Measurements from ENCODE around the gene VIT. TPM values are rescaled to one million over a fixed set of nuclear protein-coding genes. Genes with fewer than 3 reads are reported as not detected.

The VIT gene
- total RNA-seq, 1 experiment from 2014 or later, result not detected

GRCh38 chr2:36785179-36785795 is 88.8 kb downstream of the VIT start:
- peak; percentile 83 for ATAC-seq

GRCh38 chr2:36789181-36789804 is 92.8 kb downstream of the VIT start:
- Histone ChIP-seq H2AFZ (ENCODE audit: low read length) (no peak overlapping the region), H3K9ac (ENCODE audit: low read length) (no peak overlapping the region), H3K36me3 (ENCODE audit: low read depth, low read length) (no peaks in the 10 kb centered on the region), H3K27me3 (ENCODE audit: low read length) (peaks cover 37% of the 10 kb centered on the region), H3K27ac (ENCODE audit: low read length) (no peak overlapping the region), H3K79me2 (ENCODE audit: low read length) (no peaks in the 10 kb centered on the region), H3K9me2 (replicated peaks; ENCODE audit: low read length) (no peaks in the 10 kb centered on the region), H3K4me1 (ENCODE audit: insufficient read depth, low read length) (no peaks in the 10 kb centered on the region), H4K20me1 (ENCODE audit: low read length) (no peaks in the 10 kb centered on the region), H3K4me2 (ENCODE audit: low read length) (no peak overlapping the region), H3K4me3 (ENCODE audit: low read length) (no peak overlapping the region), H3F3A (ENCODE audit: low read length, unreplicated experiment) (no peaks in the 10 kb centered on the region), H3K9me3 (ENCODE audit: low read length) (no peaks in the 10 kb centered on the region)
- DNase-seq (no peak), ATAC-seq (no peak)
- ChIA-PET CTCF (no interaction called here), POLR2A (ENCODE audit: unreplicated experiment) (no interaction called here)
- intact Hi-C loops (cut with micrococcal nuclease), result loop anchor here (5.0 to 10.0 kb wide), 3 partner anchors 114 to 917 kb away; no protein-coding TSS in a partner anchor
- no TSS peak for BruUV-seq (replicated peaks)
- no peak for TF ChIP-seq EZH2 (IDR thresholded peaks at IDR 0.05; ENCODE audit: low read length, unreplicated experiment)
- TF ChIP-seq EZH2phosphoT487 (IDR thresholded peaks at IDR 0.05; ENCODE audit: borderline replicate concordance, low read length), result no peak
- TF ChIP-seq CTCF (conservative IDR thresholded peaks at IDR 0.05; ENCODE audit: low read depth, low read length), result no peak

More at GRCh38 chr2:36785179-36785795, 88.8 kb downstream of the VIT start:
- TF ChIP-seq EZH2 (IDR thresholded peaks at IDR 0.05; ENCODE audit: low read length, unreplicated experiment) (no peak), CTCF (conservative IDR thresholded peaks at IDR 0.05; ENCODE audit: low read depth, low read length) (peak; percentile 95)
- H3K9me2 ChIP-seq (replicated peaks; ENCODE audit: low read length), result no peaks in the 10 kb centered on the region
- peak; percentile 84 for DNase-seq
- no peak overlapping the region for H3K4me3 ChIP-seq (ENCODE audit: low read length)
- intact Hi-C loops (cut with micrococcal nuclease), result loop anchor here (5.0 to 10.0 kb wide), 3 partner anchors 110 to 913 kb away; no protein-coding TSS in a partner anchor
- no peaks in the 10 kb centered on the region for H4K20me1 ChIP-seq (ENCODE audit: low read length)
- H3K4me1 ChIP-seq (ENCODE audit: insufficient read depth, low read length), result no peaks in the 10 kb centered on the region
- H3K79me2 ChIP-seq (ENCODE audit: low read length), result no peaks in the 10 kb centered on the region
- ChIA-PET CTCF (interaction anchor here (0.6 to 1.0 kb wide), 7 partner anchors 29 to 433 kb away, joined by 3 to 4 read pairs (median 3); no protein-coding TSS in a partner anchor), POLR2A (ENCODE audit: unreplicated experiment) (interaction anchor here (0.6 kb wide), 1 partner anchor 182 kb away, joined by 5 read pairs; no protein-coding TSS in a partner anchor)
- H3K27ac ChIP-seq (ENCODE audit: low read length), result no peak overlapping the region
- no peaks in the 10 kb centered on the region for H3F3A ChIP-seq (ENCODE audit: low read length, unreplicated experiment)
- no peak overlapping the region for H3K9ac ChIP-seq (ENCODE audit: low read length)
- H2AFZ ChIP-seq (ENCODE audit: low read length), result 0 out of 2 replicates have a peak overlapping the region, but pooled peaks have one; percentile 6
- no peaks in the 10 kb centered on the region for H3K9me3 ChIP-seq (ENCODE audit: low read length)
- no peak overlapping the region; the same call in 1 of the 2 replicates for H3K4me2 ChIP-seq (ENCODE audit: low read length)
- no peaks in the 10 kb centered on the region for H3K36me3 ChIP-seq (ENCODE audit: low read depth, low read length)
- no TSS peak for BruUV-seq (replicated peaks)
- peaks cover 13% of the 10 kb centered on the region for H3K27me3 ChIP-seq (ENCODE audit: low read length)

- intact Hi-C loops (cut with micrococcal nuclease), result no loop called here
- H3K4me3 ChIP-seq (ENCODE audit: low read length), result no peak overlapping the region
- no peak overlapping the region for H3K4me2 ChIP-seq (ENCODE audit: low read length)
- DNase-seq (no peak), ATAC-seq (no peak)
- H3K4me1 ChIP-seq (ENCODE audit: insufficient read depth, low read length), result peaks cover 6% of the 10 kb centered on the region; the same call in 1 of the 2 replicates
- no peak overlapping the region for H3K27ac ChIP-seq (ENCODE audit: low read length)
- H3K9me2 ChIP-seq (replicated peaks; ENCODE audit: low read length), result no peaks in the 10 kb centered on the region
- BruUV-seq (replicated peaks), result no TSS peak
- CTCF ChIA-PET, result no interaction called here
- no peaks in the 10 kb centered on the region for H3K9me3 ChIP-seq (ENCODE audit: low read length)
- no peak overlapping the region for H2AFZ ChIP-seq (ENCODE audit: low read length)
- no peaks in the 10 kb centered on the region for H4K20me1 ChIP-seq (ENCODE audit: low read length)
- TF ChIP-seq EZH2 (IDR thresholded peaks at IDR 0.05; ENCODE audit: low read length, unreplicated experiment) (no peak), CTCF (conservative IDR thresholded peaks at IDR 0.05; ENCODE audit: low read depth, low read length) (no peak), EZH2phosphoT487 (IDR thresholded peaks at IDR 0.05; ENCODE audit: borderline replicate concordance, low read length) (no peak)
- no peaks in the 10 kb centered on the region for H3K79me2 ChIP-seq (ENCODE audit: low read length)
- H3K27me3 ChIP-seq (ENCODE audit: low read length), result peaks cover 48% of the 10 kb centered on the region
- no peak overlapping the region for H3K9ac ChIP-seq (ENCODE audit: low read length)
- H3F3A ChIP-seq (ENCODE audit: low read length, unreplicated experiment), result no peaks in the 10 kb centered on the region
- no peaks in the 10 kb centered on the region for H3K36me3 ChIP-seq (ENCODE audit: low read depth, low read length)
- POLR2A ChIA-PET (ENCODE audit: unreplicated experiment), result no interaction called here
Observed at GRCh38 chr2:36792951-36793350, 96.4 kb downstream of the VIT start.
